Measurements from ENCODE around the gene PML.
A peak's percentile ranks its signal among the peaks of the same experiment; 100 is the strongest.
"Not testable (repeated sequence)": the region's sequence is repeated elsewhere in the genome, so short reads cannot be mapped to it uniquely, and the experiment has no call there.

The PML gene

DNA sequence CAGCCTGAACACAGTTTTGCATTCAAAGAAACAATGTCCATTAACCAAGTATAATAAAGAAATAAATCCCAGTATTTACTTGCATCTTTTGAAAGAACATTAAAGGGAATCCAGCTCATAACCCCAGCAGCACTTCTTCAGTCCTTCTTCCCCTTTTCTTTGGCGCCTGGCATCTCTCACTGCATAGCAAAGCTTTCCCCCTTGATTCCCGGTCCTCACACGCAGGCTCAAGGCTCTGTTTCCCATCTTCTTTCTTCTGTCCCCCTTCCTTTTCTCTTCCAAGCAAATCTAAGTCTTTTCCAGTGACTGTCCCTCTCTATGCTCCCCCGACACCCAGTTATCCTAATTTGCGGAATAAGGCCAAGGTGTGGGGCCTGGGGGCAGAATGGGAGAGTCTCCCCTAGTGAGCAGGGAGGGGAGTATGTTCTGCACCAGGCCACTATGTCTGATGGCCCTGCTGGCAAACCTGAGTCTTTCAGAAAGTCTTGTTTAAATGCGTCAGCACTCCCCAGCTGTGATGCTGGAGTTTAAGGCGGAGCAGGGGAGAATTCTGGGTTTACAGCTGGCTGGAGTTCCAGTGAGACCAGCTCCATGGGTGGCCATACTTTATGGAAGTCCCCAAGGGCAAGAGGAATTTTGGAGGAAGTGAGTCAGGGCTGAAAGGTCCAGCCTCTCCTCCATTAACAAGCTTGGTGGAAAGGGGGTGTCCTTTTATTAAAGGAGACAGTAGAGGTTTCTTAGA is 45.8 kb downstream of the PML start:
- no peak for DNase-seq

DNA sequence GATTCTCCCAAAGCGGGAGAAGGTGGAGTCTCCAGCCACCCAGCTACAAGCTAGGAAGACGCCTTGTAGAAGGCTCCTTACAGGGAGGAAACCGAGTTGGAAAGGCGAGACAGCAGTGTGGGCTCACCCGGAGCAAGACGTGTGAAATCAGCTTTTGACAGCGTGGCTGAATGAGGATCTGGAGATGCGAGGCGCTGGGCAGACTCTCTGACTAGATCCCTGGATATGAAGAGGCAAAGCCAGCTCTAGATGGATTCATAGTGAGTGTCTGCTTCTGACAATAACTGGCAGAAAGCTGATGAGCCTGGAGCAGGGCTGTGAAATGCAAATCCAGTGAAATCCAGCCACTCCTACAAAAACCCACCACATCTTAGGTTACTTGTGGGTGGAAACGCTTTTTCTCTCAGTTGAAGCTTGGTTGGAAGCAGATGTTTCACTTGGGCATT is 46.8 kb downstream of the PML start:
- DNase-seq = no peak

DNA sequence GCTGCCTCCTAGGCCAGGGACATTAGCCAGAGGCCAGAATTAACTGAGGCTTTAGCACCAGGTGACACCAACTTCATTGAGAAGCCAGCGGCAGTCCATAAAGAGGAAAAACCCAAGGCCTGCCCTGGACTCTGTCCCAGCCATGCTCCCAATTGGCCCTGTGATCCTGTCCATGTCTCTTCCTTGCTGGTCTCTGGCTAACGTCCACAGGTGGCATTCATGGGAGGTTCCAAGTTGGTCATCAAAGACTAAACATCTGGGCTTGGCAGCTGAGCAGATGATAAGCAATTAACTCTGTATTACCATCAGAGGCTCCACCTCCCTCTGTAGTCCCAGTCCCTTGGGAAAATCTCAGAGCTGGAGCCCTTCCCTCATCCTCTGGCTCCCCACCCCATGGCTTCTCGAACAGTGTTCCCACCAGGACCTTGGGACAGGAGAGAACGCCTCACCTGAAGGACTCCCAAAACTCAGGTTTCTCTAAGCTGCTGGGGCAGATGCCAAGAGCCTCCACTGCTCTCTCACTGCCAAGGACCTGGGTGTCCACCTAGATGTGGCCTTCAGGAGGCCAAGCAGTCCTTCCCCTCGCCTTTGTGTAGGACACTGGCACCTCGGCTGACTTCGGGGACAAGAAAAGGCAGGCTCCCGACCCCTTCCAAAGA is 47.4 kb downstream of the PML start:
- no peak for DNase-seq

DNA sequence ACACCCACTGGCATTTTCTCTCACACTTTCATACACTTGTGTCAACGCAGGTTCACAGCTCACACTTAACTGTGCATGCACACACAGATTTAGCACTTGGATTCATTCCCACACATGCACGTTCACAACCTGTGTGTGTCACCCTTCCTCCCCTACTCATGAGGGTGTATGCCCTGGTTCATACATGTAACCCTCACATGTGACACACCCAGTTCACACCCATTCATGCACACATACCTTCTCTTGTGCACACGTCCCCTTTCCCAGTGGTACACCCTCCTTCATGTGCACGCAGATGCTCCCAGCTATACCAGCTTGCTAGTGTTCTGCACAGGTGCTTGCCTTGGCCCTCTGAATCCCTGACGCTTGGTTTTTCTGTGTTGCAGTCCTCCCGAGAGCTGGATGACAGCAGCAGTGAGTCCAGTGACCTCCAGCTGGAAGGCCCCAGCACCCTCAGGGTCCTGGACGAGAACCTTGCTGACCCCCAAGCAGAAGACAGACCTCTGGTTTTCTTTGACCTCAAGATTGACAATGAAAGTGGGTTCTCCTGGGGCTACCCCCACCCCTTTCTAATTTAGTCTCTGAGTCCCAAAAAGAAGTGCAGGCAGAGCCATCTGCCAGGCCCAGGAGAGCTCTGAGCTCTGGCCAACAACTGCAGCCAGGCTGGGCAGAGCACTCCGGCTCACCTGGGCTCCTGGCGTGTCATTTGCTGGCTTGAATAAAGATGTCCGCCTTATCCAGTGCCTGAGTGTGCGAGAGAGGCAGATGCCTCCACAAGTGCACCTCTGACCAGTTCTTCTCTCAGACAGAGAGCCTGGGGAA is 48.3 kb downstream of the PML start:
- DNase-seq = no peak

DNA sequence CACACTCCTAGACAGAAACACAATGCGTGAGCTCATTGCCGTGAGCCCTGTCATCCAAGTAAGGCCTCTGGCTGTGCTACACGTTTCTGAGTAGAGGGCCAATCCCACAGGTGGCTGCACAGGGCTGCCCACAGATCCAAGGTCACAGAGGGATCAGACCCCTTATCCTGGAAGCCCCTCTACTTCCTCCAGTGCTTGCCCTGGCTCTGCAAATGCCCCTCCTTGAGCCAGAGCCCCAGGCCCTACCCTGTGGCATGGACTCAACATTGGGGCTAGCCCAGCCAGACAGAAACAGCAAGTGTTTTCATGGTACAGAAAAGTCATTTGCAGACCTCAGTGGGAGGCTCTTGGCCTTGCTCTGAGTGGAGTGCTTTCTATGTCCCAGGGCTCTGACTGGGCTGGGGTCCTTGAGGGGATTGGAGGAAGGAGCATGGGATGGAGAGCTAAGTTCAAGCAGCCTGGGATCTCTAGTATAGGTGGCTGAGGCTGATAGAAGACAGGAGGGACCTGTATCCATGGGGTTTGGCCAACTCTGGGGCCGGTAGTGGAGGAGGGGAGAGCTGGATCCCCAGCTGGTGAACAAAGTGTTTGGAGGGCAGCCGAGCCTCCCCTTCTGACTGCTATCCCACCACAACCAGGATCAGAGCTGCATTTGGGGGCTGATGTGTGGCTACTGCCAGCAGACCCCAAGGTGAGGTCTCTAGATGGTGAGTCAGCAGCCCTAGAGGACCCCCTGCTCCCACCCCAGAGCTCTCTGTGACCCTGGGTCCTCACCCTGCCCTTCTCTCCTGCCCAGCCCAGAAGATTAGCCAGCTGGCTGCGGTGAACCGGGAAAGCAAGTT is 49.1 kb downstream of the PML start:
- no peak for DNase-seq

DNA sequence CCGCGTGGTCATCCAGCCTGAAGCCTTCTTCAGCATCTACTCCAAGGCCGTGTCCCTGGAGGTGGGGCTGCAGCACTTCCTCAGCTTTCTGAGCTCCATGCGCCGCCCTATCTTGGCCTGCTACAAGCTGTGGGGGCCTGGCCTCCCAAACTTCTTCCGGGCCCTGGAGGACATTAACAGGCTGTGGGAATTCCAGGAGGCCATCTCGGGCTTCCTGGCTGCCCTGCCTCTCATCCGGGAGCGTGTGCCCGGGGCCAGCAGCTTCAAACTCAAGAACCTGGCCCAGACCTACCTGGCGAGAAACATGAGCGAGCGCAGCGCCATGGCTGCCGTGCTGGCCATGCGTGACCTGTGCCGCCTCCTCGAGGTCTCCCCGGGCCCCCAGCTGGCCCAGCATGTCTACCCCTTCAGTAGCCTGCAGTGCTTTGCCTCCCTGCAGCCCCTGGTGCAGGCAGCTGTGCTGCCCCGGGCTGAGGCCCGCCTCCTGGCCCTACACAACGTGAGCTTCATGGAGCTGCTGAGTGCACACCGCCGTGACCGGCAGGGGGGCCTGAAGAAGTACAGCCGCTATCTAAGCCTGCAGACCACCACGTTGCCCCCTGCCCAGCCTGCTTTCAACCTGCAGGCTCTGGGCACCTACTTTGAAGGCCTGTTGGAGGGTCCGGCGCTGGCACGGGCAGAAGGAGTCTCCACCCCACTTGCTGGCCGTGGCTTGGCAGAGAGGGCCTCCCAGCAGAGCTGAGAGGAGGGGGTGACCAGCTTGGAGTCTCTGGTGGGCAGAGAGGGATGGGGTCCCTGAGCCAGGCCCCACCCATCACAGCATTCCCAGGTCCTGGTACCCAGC is 50.0 kb downstream of the PML start:
- no peak for DNase-seq

DNA sequence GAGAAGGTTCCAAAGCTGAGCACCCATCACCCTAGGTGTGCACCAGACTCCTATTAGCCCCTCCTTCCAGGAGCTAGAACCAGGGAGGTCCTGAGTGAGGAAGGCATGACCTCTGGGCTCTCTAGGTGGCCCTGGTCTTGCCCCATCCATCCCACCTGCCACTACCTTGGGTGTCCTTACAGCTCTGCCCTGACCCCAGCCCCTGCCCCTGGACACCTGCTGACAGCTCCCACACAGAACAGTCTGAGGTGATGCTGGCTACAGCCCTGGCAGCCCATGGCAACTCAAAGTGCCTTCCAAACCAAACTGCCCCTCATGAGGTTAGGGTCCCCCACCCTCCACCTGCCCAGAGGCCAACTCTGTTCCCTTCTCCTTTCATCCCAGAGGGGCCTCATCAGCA is 50.7 kb downstream of the PML start:
- no peak for DNase-seq

DNA sequence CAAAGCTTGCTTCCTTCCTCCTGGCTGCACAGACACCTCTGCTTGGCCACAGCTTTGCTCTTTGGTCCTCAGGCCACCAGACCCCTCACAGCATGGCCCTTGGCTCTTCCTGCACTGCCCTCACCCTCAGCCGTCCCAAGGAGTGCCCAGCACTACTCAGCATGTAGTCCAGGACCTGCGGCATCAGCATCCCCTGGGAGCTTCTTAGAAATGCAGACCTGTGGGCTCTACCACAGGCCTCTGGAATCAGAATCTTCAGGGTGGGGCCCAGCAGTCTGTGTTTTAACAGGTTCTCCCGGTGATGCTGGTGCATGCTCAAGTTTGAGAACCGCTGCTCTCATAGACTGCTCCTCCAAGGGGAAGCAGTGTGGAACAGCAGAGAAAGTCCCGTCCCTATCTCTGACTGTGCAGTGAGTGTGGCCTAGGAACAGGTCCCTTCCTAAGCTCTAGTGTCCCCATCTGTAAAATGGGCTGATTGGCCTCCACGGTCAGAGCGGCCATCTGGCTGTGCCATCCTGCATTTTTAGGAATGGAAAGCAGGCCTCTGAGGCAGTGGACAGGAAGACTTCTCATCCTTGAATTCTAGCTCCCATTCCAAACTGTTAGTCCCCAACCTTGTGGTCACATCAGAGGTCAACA is 51.2 kb downstream of the PML start:
- no peak for DNase-seq

DNA sequence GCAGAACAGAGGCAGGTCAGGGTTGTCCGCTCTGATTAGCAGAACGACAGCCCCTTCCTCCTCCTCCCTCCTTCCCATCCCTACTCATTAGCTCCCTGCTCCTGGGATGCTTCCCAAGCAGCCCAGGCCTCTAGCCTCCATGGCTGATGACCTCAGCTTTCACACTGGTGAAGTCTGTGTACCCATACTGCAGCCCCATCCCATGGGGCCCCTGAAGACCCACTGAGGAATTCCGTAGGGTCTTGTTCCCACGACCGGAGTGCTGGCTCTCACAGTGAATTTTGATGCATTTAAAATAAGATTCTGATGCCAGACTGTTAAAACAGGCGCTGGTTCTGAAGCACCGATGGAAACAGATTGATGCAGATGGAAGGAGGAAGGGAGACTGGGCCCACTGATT is 51.8 kb downstream of the PML start:
- DNase-seq = no peak

DNA sequence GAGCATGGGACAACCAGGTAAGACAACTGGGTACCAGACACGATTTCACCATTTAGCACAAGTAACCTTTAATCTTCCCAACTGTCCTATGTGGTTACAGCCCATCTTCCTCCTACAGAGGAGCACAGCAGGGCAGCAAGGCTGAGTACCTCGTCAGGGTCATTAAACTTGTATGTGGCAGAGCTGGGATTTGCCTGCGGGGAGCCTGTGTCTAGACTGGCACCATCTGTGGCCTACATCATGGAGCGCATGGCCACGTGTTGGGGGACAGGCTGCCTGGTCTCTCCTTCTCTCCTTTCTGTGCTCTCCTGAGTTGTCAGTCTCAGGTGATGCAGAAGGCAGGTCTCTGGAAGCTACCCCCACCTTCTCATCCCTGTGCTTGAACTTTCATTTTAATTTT is 55.6 kb downstream of the PML start:
- no peak for DNase-seq

DNA sequence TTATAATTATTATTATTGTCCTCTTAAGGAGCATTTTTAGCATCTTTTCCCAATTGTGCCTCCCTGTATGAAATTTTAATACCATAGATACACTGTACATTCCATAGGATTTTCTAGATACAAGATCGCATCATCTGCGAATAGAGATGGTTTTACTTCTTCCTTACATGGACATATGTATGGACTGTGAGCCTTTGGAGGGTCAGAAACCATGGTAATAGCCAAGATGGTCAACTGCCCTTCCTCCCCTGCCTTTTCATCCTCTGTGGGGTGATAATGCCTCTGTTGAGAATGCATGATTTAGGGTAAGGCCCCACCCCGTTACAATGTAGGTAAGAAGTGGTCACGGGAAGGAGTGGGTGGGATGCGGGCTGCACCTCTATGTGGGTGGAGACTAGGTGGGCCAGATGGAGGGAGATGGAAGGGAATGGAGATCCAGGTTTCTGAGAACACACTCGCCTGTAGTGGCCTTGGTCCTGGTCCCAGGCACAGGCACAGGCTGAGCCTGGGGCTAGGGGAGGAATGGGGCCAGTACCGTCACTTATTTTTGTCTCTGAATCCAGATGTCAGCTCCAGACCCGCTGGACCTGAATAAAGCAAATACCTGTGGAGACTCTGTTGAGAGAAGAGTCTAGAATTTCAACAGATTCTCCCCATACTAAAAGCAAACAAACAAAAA is 56.2 kb downstream of the PML start:
- DNase-seq = no peak

DNA sequence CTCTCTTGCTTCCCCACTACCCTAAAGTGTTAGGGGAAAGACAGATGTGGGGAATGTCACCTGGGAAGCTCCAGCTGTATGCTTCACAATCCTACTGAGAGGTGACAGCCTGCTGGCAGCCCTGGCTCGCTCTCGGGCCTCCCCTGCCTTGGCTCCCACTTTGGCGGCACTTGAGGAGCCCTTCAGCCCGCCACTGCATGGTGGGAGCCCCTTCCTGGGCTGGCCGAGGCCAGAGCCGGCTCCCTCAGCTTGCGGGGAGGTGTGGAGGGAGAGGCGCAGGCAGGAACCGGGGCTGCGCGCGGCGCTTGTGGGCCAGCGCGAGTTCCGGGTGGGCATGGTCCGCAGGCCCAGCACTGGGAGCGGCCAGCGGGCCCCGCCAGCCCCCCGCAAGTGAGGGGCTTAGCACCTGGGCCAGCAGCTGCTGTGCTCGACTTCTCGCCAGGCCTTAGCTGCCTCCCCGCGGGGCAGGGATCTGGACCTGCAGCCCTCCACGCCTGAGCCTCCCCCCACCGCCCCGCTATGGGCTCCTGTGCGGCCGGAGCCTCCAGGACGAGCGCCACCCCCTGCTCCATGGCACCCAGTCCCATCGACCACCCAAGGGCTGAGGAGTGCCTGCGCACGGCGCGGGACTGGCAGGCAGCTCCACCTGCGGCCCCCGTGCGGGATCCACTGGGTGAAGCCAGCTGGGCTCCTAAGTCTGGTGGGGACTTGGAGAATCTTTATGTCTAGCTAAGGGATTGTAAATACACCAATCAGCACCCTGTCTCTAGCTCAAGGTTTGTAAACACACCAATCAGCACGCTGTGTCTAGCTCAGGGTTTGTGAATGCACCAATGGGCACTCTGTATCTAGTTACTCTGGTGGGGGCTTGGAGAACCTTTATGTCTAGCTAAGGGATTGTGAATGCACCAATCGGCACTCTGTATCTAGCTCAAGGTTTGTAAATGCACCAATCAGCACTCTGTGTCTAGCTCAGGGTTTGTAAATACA is 58.0 kb downstream of the PML start:
- DNase-seq = not testable (repeated sequence)

DNA sequence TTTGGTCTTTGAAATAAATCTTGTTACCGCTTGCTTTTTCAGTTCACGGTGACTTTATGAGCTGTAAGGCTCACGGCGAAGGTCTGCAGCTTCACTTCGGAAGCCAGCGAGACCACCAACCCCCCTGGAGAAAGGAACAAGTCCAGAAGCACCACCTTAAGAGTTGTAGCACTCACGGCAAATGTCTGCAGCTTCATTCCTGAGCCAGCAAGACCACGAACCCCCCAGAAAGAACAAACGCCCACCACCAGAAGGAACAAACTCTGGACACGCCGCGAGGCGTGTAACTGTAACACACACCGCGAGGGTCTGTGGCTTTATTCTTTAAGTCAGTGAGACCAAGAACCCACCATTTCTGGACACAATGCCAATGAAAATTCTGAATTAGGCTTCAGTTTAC is 59.0 kb downstream of the PML start:
- peak; percentile 37 for DNase-seq

DNA sequence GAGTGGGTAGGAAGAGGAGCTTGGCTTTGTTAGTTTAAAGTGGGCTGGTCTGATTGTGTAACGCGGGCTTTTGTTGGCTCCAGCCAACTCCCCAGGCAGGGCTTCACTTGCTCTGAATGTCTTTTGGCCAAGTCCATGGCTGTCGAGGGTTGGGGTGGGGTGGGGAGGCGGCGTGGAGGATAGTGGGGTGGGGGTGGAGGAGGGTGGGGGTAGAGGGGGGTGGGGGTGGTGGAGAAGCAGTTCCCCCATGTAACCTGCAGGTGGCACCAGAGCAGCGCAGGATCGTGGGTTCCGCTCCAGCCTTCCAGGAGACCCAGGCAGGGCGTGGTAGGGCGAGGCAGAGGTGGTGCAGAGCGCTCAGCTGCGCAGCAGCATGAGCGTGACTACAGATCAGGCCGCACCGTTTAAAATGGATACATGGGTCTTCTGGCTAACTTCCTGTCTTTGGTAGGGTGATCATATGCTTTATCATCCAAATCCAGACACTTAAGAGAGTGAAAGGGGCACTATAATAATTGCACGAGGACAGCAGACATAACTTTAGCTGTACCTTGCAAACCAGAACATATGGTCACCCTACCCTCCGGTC is 59.5 kb downstream of the PML start:
- peak; percentile 53 for DNase-seq

DNA sequence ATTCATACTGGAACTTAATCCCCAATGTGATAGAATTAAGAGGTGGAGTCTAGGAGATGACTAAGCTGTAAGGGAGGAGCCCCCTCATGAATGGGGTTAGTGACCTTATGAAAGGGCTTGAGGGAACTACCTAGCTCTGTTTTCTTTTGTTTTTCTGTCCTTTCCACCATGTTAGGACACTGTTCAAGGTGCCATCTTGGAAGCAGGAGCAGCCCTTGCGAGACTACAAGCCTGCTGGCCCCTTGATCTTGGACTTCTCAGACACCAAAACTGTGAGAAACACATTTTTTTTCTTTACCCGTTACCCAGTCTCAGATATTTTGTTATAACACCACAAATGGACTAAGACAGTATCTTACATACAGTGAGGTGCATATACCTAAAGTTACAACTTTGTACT is 61.3 kb downstream of the PML start:
- DNase-seq = no peak

DNA sequence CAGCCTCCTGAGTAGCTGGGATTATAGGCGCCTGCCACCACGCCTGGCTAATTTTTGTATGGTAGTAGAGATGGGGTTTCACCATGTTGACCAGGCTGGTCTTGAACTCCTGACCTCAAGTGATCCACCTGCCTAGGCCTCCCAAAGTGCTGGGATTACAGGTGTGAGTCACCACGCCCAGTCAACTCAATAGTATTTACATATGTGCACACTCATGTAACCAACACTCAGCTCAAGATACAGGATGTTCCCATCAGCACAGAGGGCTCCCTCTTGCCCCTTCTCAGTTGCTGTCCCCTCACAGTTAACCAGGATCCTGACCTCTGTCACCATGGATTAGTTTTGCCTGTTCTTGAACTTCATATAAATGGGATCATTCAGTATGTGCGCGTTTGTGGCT is 61.8 kb downstream of the PML start:
- DNase-seq = not testable (repeated sequence)

DNA sequence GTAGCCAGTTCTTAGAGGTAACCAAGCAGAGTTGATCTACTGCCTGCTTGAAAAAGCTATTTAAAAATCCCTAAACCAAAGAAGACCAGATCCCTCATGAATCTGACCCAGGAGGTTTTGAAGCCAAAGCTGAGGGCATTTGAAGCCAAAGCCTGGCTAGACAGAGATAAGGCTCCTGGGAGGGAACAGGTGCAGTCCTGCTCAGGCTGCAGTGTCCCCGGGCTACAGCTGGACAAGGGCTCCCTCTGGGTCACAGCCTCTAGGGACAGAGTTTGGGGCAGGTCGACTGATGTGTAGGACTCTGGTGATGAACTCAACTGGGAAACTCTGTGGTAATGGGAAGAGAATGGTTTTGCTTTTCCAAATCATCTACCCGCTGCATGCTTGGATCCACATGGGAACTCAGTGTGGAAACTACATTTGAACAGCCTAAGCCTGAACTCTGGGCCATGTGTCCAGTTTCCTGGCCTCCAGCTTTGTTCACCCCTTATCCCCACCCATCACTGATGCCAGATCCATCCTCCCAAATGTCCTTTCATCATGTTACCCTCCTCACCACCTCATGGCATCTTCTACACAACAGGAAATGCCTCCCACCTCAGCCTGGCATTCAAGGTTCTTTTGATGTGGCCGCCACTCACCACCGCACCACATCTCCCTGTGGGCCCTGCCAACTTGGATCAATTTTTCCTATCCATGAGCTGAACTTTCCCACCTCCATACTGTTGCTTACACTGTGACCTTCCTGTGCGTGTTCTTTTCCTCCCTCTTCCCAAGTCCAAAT is 64.7 kb downstream of the PML start:
- DNase-seq = not testable (repeated sequence)

DNA sequence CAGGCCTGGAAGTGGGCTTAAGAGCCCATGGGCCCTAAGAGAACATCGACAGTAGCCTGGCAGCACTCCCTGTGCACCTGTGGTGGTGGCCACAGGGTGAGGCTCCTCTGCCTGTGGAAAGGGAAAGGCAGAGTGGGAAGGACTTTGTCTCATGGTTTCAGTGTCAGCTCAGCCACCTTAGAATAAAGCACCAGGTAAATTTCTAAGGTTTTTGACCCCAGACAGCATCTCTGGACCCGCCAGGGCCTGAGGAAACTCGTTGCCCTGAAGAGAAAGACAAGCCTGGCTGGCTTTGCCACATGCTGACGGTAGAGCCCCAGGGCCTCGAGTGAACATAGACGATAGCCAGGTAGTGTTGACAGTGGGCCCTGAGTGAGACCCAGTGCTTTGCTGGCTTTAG is 65.7 kb downstream of the PML start:
- DNase-seq = no peak
